SK-N-SH (cell line): Measurements from ENCODE around the gene CDH23.

Experiments used
- CTCF ChIP-seq: fragments of 200-600 bp; sonication (generic); IDR thresholded peaks from 2 replicates; pipeline ENCODE4 v1.6.1; 2017; ENCODE audit warnings: antibody characterized with exemption, mild to moderate bottlenecking, moderate library complexity
- EZH2phosphoT487 ChIP-seq: fragments of 200-600 bp; sonication (generic); IDR thresholded peaks from 2 replicates; pipeline ENCODE4 v1.6.1; 2017; ENCODE audit warnings: low read depth, mixed run types, mild to moderate bottlenecking, antibody characterized with exemption, moderate library complexity, borderline replicate concordance
- FOSL2 ChIP-seq: IDR thresholded peaks from 2 replicates; pipeline ENCODE4 v1.4.0; 2012; ENCODE audit warnings: low read depth, mild to moderate bottlenecking, moderate library complexity, borderline replicate concordance
- FOXJ3 ChIP-seq: sonication (generic); formaldehyde crosslinking; IDR thresholded peaks from 2 replicates; pipeline ENCODE4 v1.5.1; 2020; ENCODE audit warnings: mild to moderate bottlenecking, missing genetic modification reagents
- IRF3 ChIP-seq: fragments of 150-350 bp; IDR thresholded peaks from 2 replicates; pipeline ENCODE4 v1.6.1; 2016; ENCODE audit warnings: mild to moderate bottlenecking, low read depth, low read length
- JUND ChIP-seq: IDR thresholded peaks from 2 replicates; pipeline ENCODE4 v1.4.0; 2012
- MAX ChIP-seq: IDR thresholded peaks from 2 replicates; pipeline ENCODE4 v1.4.0; 2012; ENCODE audit warnings: low read depth
- NFIC ChIP-seq: IDR thresholded peaks from 2 replicates; pipeline ENCODE4 v1.4.0; 2012; ENCODE audit warnings: borderline replicate concordance
- POLR2AphosphoS5 ChIP-seq: IDR thresholded peaks from 2 replicates; pipeline ENCODE4 v1.6.1; 2012; ENCODE audit warnings: low read depth, low read length
- RCOR1 ChIP-seq: fragments of 150-350 bp; IDR thresholded peaks from 2 replicates; pipeline ENCODE4 v1.6.1; 2017; ENCODE audit warnings: antibody characterized with exemption, low read length
- TF ChIP-seq, protein P1 (sequence below): IDR thresholded peaks from 2 replicates; pipeline ENCODE4; 2012

DNA sequence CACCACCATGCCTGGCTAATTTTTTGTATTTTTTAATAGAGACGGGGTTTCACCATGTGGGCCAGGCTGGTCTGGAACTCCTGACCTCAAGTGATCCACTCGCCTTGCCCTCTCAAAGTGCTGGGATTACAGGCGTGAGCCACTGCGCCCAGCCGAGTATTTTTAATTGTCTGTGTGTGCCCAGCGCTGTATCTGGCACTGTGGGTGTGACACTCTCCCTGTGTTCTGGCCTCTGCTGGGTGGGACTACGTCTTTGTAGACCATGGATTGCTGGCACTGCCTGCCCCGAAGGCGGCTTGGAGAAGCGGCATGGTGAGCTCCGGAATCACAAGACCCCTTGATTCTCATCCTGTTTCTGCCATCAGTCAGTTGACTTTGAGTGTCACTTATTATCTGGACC, 136.2 kb downstream of the CDH23 start:
- TF ChIP-seq IRF3, result no peak
- no peak for TF ChIP-seq FOXJ3 (CRISPR knock-in tag)
- no peak for TF ChIP-seq CTCF
- no peak for TF ChIP-seq MAX
- no peak for TF ChIP-seq RCOR1
- TF ChIP-seq POLR2AphosphoS5, result no peak
- TF ChIP-seq NFIC, result no peak
- no peak for TF ChIP-seq JUND
- no peak for TF ChIP-seq FOSL2
- TF ChIP-seq, protein P1, sequence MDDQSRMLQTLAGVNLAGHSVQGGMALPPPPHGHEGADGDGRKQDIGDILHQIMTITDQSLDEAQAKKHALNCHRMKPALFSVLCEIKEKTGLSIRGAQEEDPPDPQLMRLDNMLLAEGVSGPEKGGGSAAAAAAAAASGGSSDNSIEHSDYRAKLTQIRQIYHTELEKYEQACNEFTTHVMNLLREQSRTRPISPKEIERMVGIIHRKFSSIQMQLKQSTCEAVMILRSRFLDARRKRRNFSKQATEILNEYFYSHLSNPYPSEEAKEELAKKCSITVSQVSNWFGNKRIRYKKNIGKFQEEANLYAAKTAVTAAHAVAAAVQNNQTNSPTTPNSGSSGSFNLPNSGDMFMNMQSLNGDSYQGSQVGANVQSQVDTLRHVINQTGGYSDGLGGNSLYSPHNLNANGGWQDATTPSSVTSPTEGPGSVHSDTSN, result no peak
- no peak for TF ChIP-seq EZH2phosphoT487
